Neural cell (in vitro differentiated cells): Measurements from ENCODE around the gene NCF4. TPM values are rescaled to one million over a fixed set of nuclear protein-coding genes. Genes with fewer than 3 reads are reported as not detected.

Experiments
- H2AFZ ChIP-seq: fragments of 200-600, 300-800 bp; sonication (generic), shearing (Covaris generic); 2 replicates; pipeline ENCODE4 v1.6.0; 2014; ENCODE audit warnings: low read depth, mild to moderate bottlenecking, antibody characterized with exemption, low read length, moderate library complexity
- H3F3A ChIP-seq: fragments of 200-600 bp; shearing (Covaris generic); 2 replicates; pipeline ENCODE4 v1.6.1; 2016; ENCODE audit warnings: mild to moderate bottlenecking, moderate library complexity, mixed read lengths, antibody characterized with exemption, low read length; ENCODE audit not compliant: insufficient read depth, poor library complexity, severe bottlenecking
- H3K27ac ChIP-seq: fragments of 200-600, 300-800 bp; sonication (generic), shearing (Covaris generic); 2 replicates; pipeline ENCODE4 v1.5.1; 2014; ENCODE audit warnings: mild to moderate bottlenecking, low read length, moderate library complexity
- H3K27me3 ChIP-seq: fragments of 300-800, 200-600 bp; sonication (generic), shearing (Covaris generic); 2 replicates; pipeline ENCODE4 v1.6.0; 2014; ENCODE audit warnings: mild to moderate bottlenecking, low read depth, low read length, moderate library complexity; ENCODE audit not compliant: insufficient read depth
- H3K36me3 ChIP-seq: fragments of 300-800, 200-600 bp; sonication (generic), shearing (Covaris generic); 2 replicates; pipeline ENCODE4 v1.5.1; 2014; ENCODE audit warnings: mild to moderate bottlenecking, antibody characterized with exemption, low read length, moderate library complexity; ENCODE audit not compliant: insufficient read depth
- H3K4me2 ChIP-seq: fragments of 300-800, 200-600 bp; sonication (generic), shearing (Covaris generic); 2 replicates; pipeline ENCODE4 v1.6.0; 2014; ENCODE audit warnings: mild to moderate bottlenecking, low read length
- H3K4me3 ChIP-seq: fragments of 300-800, 200-600 bp; sonication (generic), shearing (Covaris generic); 2 replicates; pipeline ENCODE4 v1.5.1; 2014; ENCODE audit warnings: mild to moderate bottlenecking, low read length, moderate library complexity
- H3K79me2 ChIP-seq: fragments of 200-600 bp; shearing (Covaris generic); replicated peaks from 2 replicates; pipeline ENCODE4 v1.6.0; 2014; ENCODE audit warnings: mild to moderate bottlenecking, low read length, moderate library complexity; ENCODE audit not compliant: insufficient read depth
- H3K9ac ChIP-seq: fragments of 300-800, 200-600 bp; sonication (generic), shearing (Covaris generic); 2 replicates; pipeline ENCODE4 v1.6.1; 2016; ENCODE audit warnings: mild to moderate bottlenecking, low read length, mixed read lengths
- H3K9me2 ChIP-seq: fragments of 200-600 bp; shearing (Covaris generic); 2 replicates; pipeline ENCODE4 v1.6.1; 2016; ENCODE audit warnings: mild to moderate bottlenecking, low read length, mixed read lengths; ENCODE audit not compliant: insufficient read depth
- H3K9me3 ChIP-seq: fragments of 200-600, 300-800 bp; sonication (generic), shearing (Covaris generic); 2 replicates; pipeline ENCODE4 v1.6.1; 2016; ENCODE audit warnings: mild to moderate bottlenecking, mixed run types, low read length, moderate library complexity, mixed read lengths
- H4K20me1 ChIP-seq: fragments of 200-600 bp; shearing (Covaris generic); 2 replicates; pipeline ENCODE4 v1.6.1; 2016; ENCODE audit warnings: mild to moderate bottlenecking, mixed run types; ENCODE audit not compliant: insufficient read depth
- EP300 ChIP-seq: fragments of 450-650 bp; conservative IDR thresholded peaks from 2 replicates; pipeline ENCODE4 v1.6.1; 2014; ENCODE audit warnings: antibody characterized with exemption, mild to moderate bottlenecking, moderate library complexity; ENCODE audit not compliant: poor library complexity, severe bottlenecking
- EZH2 ChIP-seq: fragments of 200-600, 300-800 bp; shearing (Covaris generic), sonication (generic); IDR thresholded peaks from 2 replicates; pipeline ENCODE4 v1.6.1; 2014; ENCODE audit warnings: antibody characterized with exemption, low read length, borderline replicate concordance, mild to moderate bottlenecking; ENCODE audit not compliant: insufficient read depth, poor library complexity, severe bottlenecking
- MXI1 ChIP-seq: fragments of 450-650 bp; conservative IDR thresholded peaks from 2 replicates; pipeline ENCODE4 v1.6.1; 2014; ENCODE audit warnings: antibody characterized with exemption, mild to moderate bottlenecking; ENCODE audit not compliant: poor library complexity, severe bottlenecking
- POLR2AphosphoS5 ChIP-seq: IDR thresholded peaks from 2 replicates; pipeline ENCODE4 v1.6.1; 2012
- RAD21 ChIP-seq: fragments of 450-650 bp; conservative IDR thresholded peaks from 2 replicates; pipeline ENCODE4 v1.6.1; 2014; ENCODE audit warnings: antibody characterized with exemption, mild to moderate bottlenecking, moderate library complexity
- SMC3 ChIP-seq: fragments of 450-650 bp; conservative IDR thresholded peaks from 2 replicates; pipeline ENCODE4 v1.6.1; 2014; ENCODE audit warnings: antibody characterized with exemption, mild to moderate bottlenecking, moderate library complexity; ENCODE audit not compliant: poor library complexity
- TAF1 ChIP-seq: IDR thresholded peaks from 2 replicates; pipeline ENCODE4 v1.6.1; 2012; ENCODE audit warnings: low read depth
- polyA plus RNA-seq: library from polyadenylated mRNA; depleted of rRNA; stranded (reverse); fragments of >200 nt; gene quantifications from 2 replicates; pipeline ENCODE4 v1.2.3, GENCODE V29; 2014
- TF ChIP-seq, protein P1 (sequence below): fragments of 450-650 bp; IDR thresholded peaks from 2 replicates; pipeline ENCODE4 v1.5.1; 2014; ENCODE audit warnings: antibody characterized with exemption, mild to moderate bottlenecking, moderate library complexity; ENCODE audit not compliant: poor library complexity, severe bottlenecking
- TF ChIP-seq, protein P2 (sequence below): IDR thresholded peaks from 2 replicates; pipeline ENCODE4 v1.6.1; 2012; ENCODE audit warnings: borderline replicate concordance

Gene NCF4
- polyA plus RNA-seq, 1 donor from 2014 or later, result not detected

DNA sequence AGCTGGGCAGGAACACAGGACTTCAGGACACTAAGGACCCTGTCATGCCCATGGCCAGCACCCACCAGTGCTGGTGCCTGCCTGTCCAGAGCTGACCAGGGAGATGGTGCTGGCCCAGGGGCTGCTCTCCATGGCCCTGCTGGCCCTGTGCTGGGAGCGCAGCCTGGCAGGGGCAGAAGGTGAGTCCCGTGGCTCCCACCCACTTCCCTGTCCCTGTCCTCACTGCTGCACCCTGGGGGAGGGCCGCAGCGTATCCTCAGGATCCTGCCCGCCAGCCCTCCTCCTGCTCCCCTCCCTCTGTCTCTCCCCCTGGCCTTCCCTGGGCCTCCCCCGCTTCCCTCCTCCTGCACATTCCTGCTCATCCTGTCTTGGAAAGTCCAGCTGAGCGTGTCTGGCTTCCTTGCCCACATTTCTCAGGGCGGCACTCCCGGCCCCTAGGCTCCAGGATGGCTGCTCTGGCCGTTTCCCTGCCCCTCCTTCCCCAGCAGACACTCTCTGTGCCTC lies 61.4 kb downstream of the NCF4 start:
- no peak overlapping the region for H3K4me2 ChIP-seq

DNA sequence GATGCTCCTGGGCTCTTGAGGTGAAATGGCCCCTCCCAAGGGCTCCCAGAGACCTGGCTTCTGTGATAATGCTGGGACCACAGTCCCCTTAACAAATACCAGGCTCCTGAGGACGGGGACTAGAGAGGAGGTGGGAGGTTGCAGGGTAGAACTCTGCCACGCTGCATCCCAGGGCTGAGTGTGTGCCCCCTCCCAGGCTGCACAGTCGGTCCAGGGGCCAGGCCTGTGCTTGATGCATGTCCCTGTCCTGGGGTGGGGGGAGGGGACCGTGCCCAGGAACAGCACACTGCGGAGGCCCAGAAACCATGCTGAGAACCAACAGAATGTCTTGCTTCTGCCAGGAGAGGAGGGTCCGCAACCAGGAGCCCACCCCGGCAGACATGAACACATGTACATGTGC lies 61.9 kb downstream of the NCF4 start:
- H3K9me3 ChIP-seq, result no peaks in the 10 kb centered on the region
- no peak overlapping the region for H3K4me2 ChIP-seq
- TF ChIP-seq MXI1 (no peak), POLR2AphosphoS5 (no peak), EZH2 (no peak), SMC3 (no peak)
- TF ChIP-seq, protein P1, sequence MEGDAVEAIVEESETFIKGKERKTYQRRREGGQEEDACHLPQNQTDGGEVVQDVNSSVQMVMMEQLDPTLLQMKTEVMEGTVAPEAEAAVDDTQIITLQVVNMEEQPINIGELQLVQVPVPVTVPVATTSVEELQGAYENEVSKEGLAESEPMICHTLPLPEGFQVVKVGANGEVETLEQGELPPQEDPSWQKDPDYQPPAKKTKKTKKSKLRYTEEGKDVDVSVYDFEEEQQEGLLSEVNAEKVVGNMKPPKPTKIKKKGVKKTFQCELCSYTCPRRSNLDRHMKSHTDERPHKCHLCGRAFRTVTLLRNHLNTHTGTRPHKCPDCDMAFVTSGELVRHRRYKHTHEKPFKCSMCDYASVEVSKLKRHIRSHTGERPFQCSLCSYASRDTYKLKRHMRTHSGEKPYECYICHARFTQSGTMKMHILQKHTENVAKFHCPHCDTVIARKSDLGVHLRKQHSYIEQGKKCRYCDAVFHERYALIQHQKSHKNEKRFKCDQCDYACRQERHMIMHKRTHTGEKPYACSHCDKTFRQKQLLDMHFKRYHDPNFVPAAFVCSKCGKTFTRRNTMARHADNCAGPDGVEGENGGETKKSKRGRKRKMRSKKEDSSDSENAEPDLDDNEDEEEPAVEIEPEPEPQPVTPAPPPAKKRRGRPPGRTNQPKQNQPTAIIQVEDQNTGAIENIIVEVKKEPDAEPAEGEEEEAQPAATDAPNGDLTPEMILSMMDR, result no peak
- H3K27me3 ChIP-seq, result no peaks in the 10 kb centered on the region
- no peaks in the 10 kb centered on the region for H3K9me2 ChIP-seq
- H3K4me3 ChIP-seq, result no peak overlapping the region
- H2AFZ ChIP-seq, result no peak overlapping the region
- no peak overlapping the region for H3K9ac ChIP-seq
- no peaks in the 10 kb centered on the region for H4K20me1 ChIP-seq
- no peak overlapping the region for H3K27ac ChIP-seq
- H3K79me2 ChIP-seq, result no peaks in the 10 kb centered on the region
- no peaks in the 10 kb centered on the region for H3F3A ChIP-seq
- H3K36me3 ChIP-seq, result no peaks in the 10 kb centered on the region

More for the DNA sequence above, 61.4 kb downstream of the NCF4 start:
- Histone ChIP-seq H3F3A (no peaks in the 10 kb centered on the region), H4K20me1 (no peaks in the 10 kb centered on the region), H2AFZ (no peak overlapping the region), H3K9me2 (no peaks in the 10 kb centered on the region), H3K27ac (no peak overlapping the region), H3K4me3 (no peak overlapping the region), H3K79me2 (no peaks in the 10 kb centered on the region), H3K27me3 (no peaks in the 10 kb centered on the region), H3K9ac (no peak overlapping the region), H3K9me3 (no peaks in the 10 kb centered on the region), H3K36me3 (no peaks in the 10 kb centered on the region)
- TF ChIP-seq EP300 (no peak), POLR2AphosphoS5 (no peak), EZH2 (no peak), TAF1 (no peak), SMC3 (no peak), MXI1 (no peak), RAD21 (no peak)
- TF ChIP-seq, protein P2, sequence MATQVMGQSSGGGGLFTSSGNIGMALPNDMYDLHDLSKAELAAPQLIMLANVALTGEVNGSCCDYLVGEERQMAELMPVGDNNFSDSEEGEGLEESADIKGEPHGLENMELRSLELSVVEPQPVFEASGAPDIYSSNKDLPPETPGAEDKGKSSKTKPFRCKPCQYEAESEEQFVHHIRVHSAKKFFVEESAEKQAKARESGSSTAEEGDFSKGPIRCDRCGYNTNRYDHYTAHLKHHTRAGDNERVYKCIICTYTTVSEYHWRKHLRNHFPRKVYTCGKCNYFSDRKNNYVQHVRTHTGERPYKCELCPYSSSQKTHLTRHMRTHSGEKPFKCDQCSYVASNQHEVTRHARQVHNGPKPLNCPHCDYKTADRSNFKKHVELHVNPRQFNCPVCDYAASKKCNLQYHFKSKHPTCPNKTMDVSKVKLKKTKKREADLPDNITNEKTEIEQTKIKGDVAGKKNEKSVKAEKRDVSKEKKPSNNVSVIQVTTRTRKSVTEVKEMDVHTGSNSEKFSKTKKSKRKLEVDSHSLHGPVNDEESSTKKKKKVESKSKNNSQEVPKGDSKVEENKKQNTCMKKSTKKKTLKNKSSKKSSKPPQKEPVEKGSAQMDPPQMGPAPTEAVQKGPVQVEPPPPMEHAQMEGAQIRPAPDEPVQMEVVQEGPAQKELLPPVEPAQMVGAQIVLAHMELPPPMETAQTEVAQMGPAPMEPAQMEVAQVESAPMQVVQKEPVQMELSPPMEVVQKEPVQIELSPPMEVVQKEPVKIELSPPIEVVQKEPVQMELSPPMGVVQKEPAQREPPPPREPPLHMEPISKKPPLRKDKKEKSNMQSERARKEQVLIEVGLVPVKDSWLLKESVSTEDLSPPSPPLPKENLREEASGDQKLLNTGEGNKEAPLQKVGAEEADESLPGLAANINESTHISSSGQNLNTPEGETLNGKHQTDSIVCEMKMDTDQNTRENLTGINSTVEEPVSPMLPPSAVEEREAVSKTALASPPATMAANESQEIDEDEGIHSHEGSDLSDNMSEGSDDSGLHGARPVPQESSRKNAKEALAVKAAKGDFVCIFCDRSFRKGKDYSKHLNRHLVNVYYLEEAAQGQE, result no peak
- TF ChIP-seq, protein P1, result no peak
